ENCODE data around the gene C1S. TPM values are rescaled to one million over a fixed set of nuclear protein-coding genes. Genes with fewer than 3 reads are reported as not detected.
"Not testable (repeated sequence)": the region's sequence is repeated elsewhere in the genome, so short reads cannot be mapped to it uniquely, and the experiment has no call there.

C1S gene
- total RNA-seq, 2 donors from 2014 or later, result 105 to 157 TPM

- ATAC-seq (peak; percentile 97), DNase-seq (no peak)
- WGBS, 2 donors, result 22 to 25% methylated on average over 6 of the region's 6 CpGs
- H3K4me1 ChIP-seq, result no peaks in the 10 kb centered on the region
- intact Hi-C loops (cut with DNase I), result loop anchor here (10.0 kb wide), 1 partner anchor 72 kb away; no protein-coding TSS in a partner anchor
- no peaks in the 10 kb centered on the region for H3K9me3 ChIP-seq
- H3K27me3 ChIP-seq, result no peaks in the 10 kb centered on the region
- no peak overlapping the region for H3K4me3 ChIP-seq
- no peak overlapping the region for H3K27ac ChIP-seq
- no peaks in the 10 kb centered on the region for H3K36me3 ChIP-seq (replicated peaks in 1 of 2; ENCODE audit: insufficient read depth in 1 of 2, low read depth in 2 of 2)
- TF ChIP-seq POLR2A (IDR thresholded peaks at IDR 0.05), result no peak
- peak; percentile 17 to 80 (median 70) for TF ChIP-seq CTCF (IDR thresholded peaks at IDR 0.05)
Observed at GRCh38 chr12:7042842-7043241, 17.7 kb upstream of the C1S start.

- H3K4me1 ChIP-seq, result no peaks in the 10 kb centered on the region
- WGBS, 2 donors, result 77% methylated on average over 9 of the region's 9 CpGs
- intact Hi-C loops (cut with DNase I), result loop anchor here (10.0 kb wide), 1 partner anchor 69 kb away; no protein-coding TSS in a partner anchor
- no peak for DNase-seq
- no peak for TF ChIP-seq POLR2A (IDR thresholded peaks at IDR 0.05)
- no peak for TF ChIP-seq CTCF (IDR thresholded peaks at IDR 0.05)
- H3K27ac ChIP-seq, result no peak overlapping the region
- no peaks in the 10 kb centered on the region for H3K9me3 ChIP-seq
- no peaks in the 10 kb centered on the region for H3K27me3 ChIP-seq
- no peak for ATAC-seq
- no peak overlapping the region for H3K4me3 ChIP-seq
- H3K36me3 ChIP-seq (replicated peaks in 1 of 2; ENCODE audit: insufficient read depth in 1 of 2, low read depth in 2 of 2), result no peaks in the 10 kb centered on the region
Observed at GRCh38 chr12:7045913-7046312, 14.6 kb upstream of the C1S start.

- Histone ChIP-seq H3K4me3 (no peak overlapping the region), H3K4me1 (no peaks in the 10 kb centered on the region), H3K36me3 (replicated peaks in 1 of 2; ENCODE audit: insufficient read depth in 1 of 2, low read depth in 2 of 2) (no peaks in the 10 kb centered on the region), H3K27ac (no peak overlapping the region), H3K9me3 (no peaks in the 10 kb centered on the region), H3K27me3 (no peaks in the 10 kb centered on the region)
- ATAC-seq, result no peak
- intact Hi-C loops (cut with DNase I), result loop anchor here (10.0 kb wide), 1 partner anchor 68 kb away; no protein-coding TSS in a partner anchor
- TF ChIP-seq CTCF (IDR thresholded peaks at IDR 0.05) (no peak), POLR2A (IDR thresholded peaks at IDR 0.05) (no peak)
- no peak for DNase-seq
- WGBS, 2 donors, result 65 to 80% methylated on average over 4 to 5 of the region's 5 CpGs
Observed at GRCh38 chr12:7046383-7047105, 14.0 kb upstream of the C1S start.

- H3K4me1 ChIP-seq, result no peaks in the 10 kb centered on the region
- no peak for TF ChIP-seq CTCF (IDR thresholded peaks at IDR 0.05)
- TF ChIP-seq POLR2A (IDR thresholded peaks at IDR 0.05), result no peak
- WGBS, 2 donors, result 43 to 56% methylated on average over 5 of the region's 5 CpGs
- H3K9me3 ChIP-seq, result no peaks in the 10 kb centered on the region
- intact Hi-C loops (cut with DNase I), result loop anchor here (10.0 kb wide), 1 partner anchor 67 kb away; no protein-coding TSS in a partner anchor
- H3K27ac ChIP-seq, result no peak overlapping the region
- ATAC-seq (no peak), DNase-seq (no peak)
- no peaks in the 10 kb centered on the region for H3K36me3 ChIP-seq (replicated peaks in 1 of 2; ENCODE audit: insufficient read depth in 1 of 2, low read depth in 2 of 2)
- no peak overlapping the region for H3K4me3 ChIP-seq
- H3K27me3 ChIP-seq, result no peaks in the 10 kb centered on the region
Observed at GRCh38 chr12:7047306-7047705, 13.2 kb upstream of the C1S start.

GRCh38 chr12:7049445-7049951 lies 11.0 kb upstream of the C1S start:
- 83 to 84% methylated on average over 10 of the region's 10 CpGs for WGBS, 2 donors
- H3K4me3 ChIP-seq; H3K27me3 ChIP-seq; H3K27ac ChIP-seq; H3K9me3 ChIP-seq; H3K4me1 ChIP-seq; H3K36me3 ChIP-seq (replicated peaks in 1 of 2; ENCODE audit: insufficient read depth in 1 of 2, low read depth in 2 of 2); DNase-seq; ATAC-seq: not testable (repeated sequence)
- intact Hi-C loops (cut with DNase I), result loop anchor here (10.0 kb wide), 1 partner anchor 65 kb away; no protein-coding TSS in a partner anchor

- H3K27ac ChIP-seq; H3K36me3 ChIP-seq (replicated peaks in 1 of 2; ENCODE audit: insufficient read depth in 1 of 2, low read depth in 2 of 2); DNase-seq; H3K4me1 ChIP-seq; H3K9me3 ChIP-seq; H3K27me3 ChIP-seq; H3K4me3 ChIP-seq; ATAC-seq: not testable (repeated sequence)
- 83 to 85% methylated on average over 3 of the region's 3 CpGs for WGBS, 2 donors
- intact Hi-C loops (cut with DNase I), result loop anchor here (10.0 kb wide), 1 partner anchor 65 kb away; no protein-coding TSS in a partner anchor
Observed at GRCh38 chr12:7049973-7050372, 10.5 kb upstream of the C1S start.

Measured in body of pancreas (tissue), 4 donors.